Hematopoietic multipotent progenitor cell treated with erythropoietin and hydrocortisone succinate and interleukin-3 and kit ligand, for 15 days (in vitro differentiated cells): ENCODE measurements around the gene DRGX.

Experiments used
- DNase-seq: peaks from one replicate; pipeline ENCODE4 v3.0.0-alpha.2; 2015; ENCODE audit warnings: low spot score

Gene DRGX

GRCh38 chr10:49318755-49319154 lies 77.1 kb downstream of the DRGX start:
- DNase-seq = no peak

DNA sequence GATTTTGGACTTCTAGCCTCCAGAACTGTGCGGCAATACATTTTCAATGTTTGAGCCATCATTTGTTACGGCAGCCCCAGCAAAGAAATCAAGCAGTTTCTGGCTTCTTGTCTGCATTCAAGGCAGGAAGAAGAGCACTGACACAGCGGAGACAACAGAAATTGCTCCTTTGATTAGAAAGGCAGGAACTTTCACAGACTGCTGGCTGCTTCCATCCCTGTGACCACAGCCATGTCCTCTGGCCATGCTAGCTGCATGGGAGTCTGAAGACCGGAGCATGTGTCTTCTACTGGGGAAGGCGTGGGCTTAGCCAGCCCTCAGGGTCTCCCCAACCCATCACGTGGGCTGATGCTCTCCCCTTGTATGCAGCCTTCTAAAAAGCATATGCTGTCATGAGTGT lies 77.9 kb downstream of the DRGX start:
- DNase-seq = no peak

- DNase-seq = no peak
Observed at GRCh38 chr10:49314806-49315205, 81.1 kb downstream of the DRGX start.
